ENCODE data around the gene LRRFIP1. TPM values are rescaled to one million over a fixed set of nuclear protein-coding genes. Genes with fewer than 3 reads are reported as not detected.

LRRFIP1 gene
- total RNA-seq, 1 donor from 2014 or later, result 91.5 TPM

DNA sequence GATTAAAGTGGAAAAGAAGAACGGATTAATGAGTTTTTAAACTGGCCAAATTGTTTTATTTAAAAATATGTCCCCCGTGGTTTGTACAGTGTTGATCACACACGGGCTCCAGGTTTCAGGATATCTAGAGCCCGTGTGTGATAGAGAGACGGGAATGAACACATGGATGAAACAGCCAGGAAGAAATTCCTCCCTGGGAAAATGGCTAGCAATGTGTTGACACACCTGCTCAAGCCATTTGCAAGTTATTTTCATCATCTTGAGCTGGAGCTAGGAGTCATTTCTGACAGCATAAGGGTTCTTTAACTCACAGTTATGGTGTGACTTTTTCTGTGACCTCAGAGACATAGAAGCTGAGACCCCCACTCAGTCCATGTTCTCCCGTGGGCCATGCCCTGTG lies 81.6 kb downstream of the LRRFIP1 start:
- H3K27me3 Mint-ChIP-seq (ENCODE audit: low read depth), result no peaks in the 10 kb centered on the region
- peaks cover 30% of the 10 kb centered on the region for H3K4me1 Mint-ChIP-seq (ENCODE audit: low read depth)
- H3K36me3 Mint-ChIP-seq (ENCODE audit: low read depth), result peaks cover 6% of the 10 kb centered on the region
- no peak for DNase-seq (ENCODE audit: low spot score)
- no peak overlapping the region for H3K4me3 Mint-ChIP-seq (ENCODE audit: unreplicated experiment)
- TF ChIP-seq, protein P1, sequence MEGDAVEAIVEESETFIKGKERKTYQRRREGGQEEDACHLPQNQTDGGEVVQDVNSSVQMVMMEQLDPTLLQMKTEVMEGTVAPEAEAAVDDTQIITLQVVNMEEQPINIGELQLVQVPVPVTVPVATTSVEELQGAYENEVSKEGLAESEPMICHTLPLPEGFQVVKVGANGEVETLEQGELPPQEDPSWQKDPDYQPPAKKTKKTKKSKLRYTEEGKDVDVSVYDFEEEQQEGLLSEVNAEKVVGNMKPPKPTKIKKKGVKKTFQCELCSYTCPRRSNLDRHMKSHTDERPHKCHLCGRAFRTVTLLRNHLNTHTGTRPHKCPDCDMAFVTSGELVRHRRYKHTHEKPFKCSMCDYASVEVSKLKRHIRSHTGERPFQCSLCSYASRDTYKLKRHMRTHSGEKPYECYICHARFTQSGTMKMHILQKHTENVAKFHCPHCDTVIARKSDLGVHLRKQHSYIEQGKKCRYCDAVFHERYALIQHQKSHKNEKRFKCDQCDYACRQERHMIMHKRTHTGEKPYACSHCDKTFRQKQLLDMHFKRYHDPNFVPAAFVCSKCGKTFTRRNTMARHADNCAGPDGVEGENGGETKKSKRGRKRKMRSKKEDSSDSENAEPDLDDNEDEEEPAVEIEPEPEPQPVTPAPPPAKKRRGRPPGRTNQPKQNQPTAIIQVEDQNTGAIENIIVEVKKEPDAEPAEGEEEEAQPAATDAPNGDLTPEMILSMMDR (IDR thresholded peaks at IDR 0.05), result no peak
- peak overlapping the region; percentile 4 for H3K27ac Mint-ChIP-seq (ENCODE audit: unreplicated experiment)
- H3K9me3 Mint-ChIP-seq (ENCODE audit: low read depth), result no peaks in the 10 kb centered on the region

DNA sequence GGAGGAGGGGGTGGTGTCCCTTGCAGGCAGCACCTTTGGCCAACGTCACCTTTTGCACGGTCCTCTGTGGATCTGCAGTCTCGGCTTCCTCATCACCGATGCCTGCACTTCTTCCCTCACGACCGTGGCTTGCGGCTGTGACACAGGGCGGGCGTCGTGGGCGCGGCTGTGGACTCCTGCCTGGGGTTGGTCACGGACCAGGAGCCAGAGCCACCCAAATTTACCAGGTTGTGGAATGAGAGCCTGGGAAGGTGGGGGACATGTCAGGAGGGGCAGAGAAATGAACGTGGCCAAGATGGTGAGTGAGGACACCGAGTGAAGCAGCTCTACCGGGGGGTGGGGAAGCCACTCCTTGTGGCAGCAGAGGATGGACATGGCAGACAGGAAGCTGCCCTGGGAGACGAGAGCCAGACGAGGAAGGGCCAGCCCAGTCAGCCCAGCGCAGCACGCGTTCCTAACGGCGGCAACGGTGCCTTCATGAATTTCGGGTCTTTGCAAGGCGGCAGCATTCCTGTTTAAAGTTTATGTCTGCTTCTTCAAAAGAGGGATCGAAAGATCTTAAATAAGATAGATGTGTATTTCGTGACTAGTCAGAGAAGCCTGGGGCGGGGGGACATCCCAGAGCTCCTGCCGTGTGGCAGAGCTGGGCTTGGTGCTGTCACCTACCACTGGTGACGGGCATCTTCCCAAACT lies 84.2 kb downstream of the LRRFIP1 start:
- H3K27ac Mint-ChIP-seq (ENCODE audit: unreplicated experiment), result no peak overlapping the region
- TF ChIP-seq, protein P1 (IDR thresholded peaks at IDR 0.05), result no peak
- H3K36me3 Mint-ChIP-seq (ENCODE audit: low read depth), result peaks cover 6% of the 10 kb centered on the region
- no peaks in the 10 kb centered on the region for H3K9me3 Mint-ChIP-seq (ENCODE audit: low read depth)
- no peak overlapping the region for H3K4me3 Mint-ChIP-seq (ENCODE audit: unreplicated experiment)
- H3K27me3 Mint-ChIP-seq (ENCODE audit: low read depth), result no peaks in the 10 kb centered on the region
- no peak for DNase-seq (ENCODE audit: low spot score)
- peaks cover 39% of the 10 kb centered on the region for H3K4me1 Mint-ChIP-seq (ENCODE audit: low read depth)

DNA sequence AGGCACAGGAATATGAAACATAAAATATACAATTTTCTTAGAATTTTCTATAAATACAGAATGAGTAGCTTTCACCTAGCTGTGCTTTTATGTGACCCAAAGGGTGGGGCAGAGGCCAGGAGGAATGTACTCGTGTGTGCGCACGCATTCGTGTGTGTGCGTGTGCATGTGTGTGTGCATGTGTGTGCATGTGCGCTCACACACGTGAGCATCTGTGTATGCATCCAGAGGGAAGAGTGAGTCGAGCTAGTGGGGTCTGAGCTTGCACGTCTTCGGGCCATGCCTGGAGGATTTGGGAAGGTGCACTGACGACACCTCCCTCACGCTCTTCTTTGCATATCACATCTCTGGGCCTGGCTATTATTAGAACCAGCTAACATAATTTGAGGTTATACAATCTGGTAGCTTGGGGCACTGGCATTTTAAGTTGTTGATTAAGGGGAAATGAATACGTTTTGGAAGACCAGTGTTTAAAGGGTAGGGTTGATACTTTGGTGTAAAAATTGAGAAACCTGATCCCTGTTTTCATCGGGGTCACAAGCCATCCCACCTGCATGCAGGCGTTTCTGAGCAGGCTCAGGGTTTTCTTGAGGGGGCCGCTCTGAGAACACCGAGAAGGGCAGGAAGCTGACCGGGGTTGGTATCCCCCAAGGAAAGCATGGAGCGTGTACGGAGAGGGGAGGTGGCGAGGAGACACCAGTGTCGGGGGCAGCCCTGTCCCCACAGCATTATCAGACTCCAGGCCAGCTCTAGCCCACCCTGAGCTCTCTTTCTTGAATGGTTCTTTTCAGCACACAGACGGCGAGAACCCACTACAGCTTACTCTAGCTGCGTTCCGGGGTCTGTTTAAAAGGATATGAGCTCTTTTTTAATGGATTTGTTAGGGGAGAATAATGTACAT lies 85.3 kb downstream of the LRRFIP1 start:
- Mint-ChIP-seq H3K4me3 (ENCODE audit: unreplicated experiment) (no peak overlapping the region), H3K9me3 (ENCODE audit: low read depth) (no peaks in the 10 kb centered on the region), H3K27me3 (ENCODE audit: low read depth) (no peaks in the 10 kb centered on the region), H3K36me3 (ENCODE audit: low read depth) (peaks cover 6% of the 10 kb centered on the region), H3K27ac (ENCODE audit: unreplicated experiment) (no peak overlapping the region), H3K4me1 (ENCODE audit: low read depth) (peaks cover 36% of the 10 kb centered on the region)
- TF ChIP-seq, protein P1 (IDR thresholded peaks at IDR 0.05), result no peak
- no peak for DNase-seq (ENCODE audit: low spot score)

DNA sequence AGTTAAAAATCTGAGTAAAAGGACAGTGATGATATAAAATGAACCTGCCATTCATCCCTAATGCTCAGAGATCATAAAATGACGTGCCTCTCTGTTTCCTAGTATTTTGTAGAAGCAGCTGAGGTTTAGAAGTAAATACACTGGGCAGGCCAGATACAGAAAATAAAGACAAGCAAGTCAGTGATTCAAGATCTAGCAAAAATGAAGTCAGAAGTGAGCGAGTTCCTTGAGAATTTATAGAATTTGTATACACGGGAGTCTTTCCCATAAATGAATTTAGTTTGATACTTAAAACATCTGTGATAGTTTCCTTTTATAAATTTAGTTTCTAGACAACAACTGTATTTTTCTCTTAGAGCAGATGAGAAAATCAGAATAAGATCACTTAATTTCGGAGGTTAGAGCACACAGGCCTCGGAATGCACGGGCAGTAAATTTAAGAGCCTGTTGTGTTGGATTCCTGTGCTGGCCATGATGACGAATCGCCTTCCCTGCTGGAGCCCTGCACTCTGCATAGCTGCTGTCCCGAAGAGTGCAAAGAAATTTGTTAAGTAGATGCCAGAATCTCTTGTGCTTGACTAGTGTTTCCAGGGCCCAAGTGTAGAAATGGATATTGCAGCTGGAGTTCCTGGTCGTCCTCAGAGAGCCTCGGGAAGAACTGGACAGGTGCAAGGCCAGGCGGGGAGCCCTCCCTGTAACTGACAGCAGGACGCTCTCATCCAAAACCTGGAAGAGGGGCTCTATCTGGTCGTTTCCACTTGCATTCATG lies 87.5 kb downstream of the LRRFIP1 start:
- DNase-seq (ENCODE audit: low spot score), result no peak
- peak overlapping the region; percentile 65 for H3K4me3 Mint-ChIP-seq (ENCODE audit: unreplicated experiment)
- TF ChIP-seq, protein P1 (IDR thresholded peaks at IDR 0.05), result no peak
- peaks cover 52% of the 10 kb centered on the region for H3K4me1 Mint-ChIP-seq (ENCODE audit: low read depth)
- peaks cover 10% of the 10 kb centered on the region for H3K36me3 Mint-ChIP-seq (ENCODE audit: low read depth)
- no peaks in the 10 kb centered on the region for H3K27me3 Mint-ChIP-seq (ENCODE audit: low read depth)
- peak overlapping the region; percentile 91 for H3K27ac Mint-ChIP-seq (ENCODE audit: unreplicated experiment)
- H3K9me3 Mint-ChIP-seq (ENCODE audit: low read depth), result no peaks in the 10 kb centered on the region

DNA sequence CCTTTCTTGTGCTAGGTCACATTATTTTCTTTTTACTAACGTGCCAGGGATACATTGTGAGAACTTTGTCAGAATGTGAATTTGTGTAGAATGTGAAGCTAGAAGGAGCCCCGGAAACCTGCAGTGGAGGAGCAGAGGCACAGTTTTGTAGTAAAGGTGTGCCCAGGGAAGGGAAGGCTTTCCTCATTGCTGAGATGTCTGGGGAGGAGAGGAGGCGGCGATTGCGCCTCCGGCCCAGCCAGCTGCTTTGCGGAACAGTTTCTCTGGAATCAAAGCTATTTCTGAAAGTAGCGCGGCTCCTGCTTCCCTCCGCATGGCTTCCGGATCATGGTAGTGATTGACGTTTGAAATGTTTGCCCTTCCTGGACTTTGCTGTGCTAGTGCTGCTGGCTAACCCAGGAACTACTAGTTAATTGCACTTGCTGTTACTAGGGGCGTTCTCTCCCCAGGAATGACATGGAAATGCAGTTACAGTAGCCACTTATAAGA lies 88.1 kb downstream of the LRRFIP1 start:
- H3K9me3 Mint-ChIP-seq (ENCODE audit: low read depth), result no peaks in the 10 kb centered on the region
- peak overlapping the region; percentile 65 for H3K4me3 Mint-ChIP-seq (ENCODE audit: unreplicated experiment)
- peak overlapping the region; percentile 91 for H3K27ac Mint-ChIP-seq (ENCODE audit: unreplicated experiment)
- no peak for DNase-seq (ENCODE audit: low spot score)
- H3K4me1 Mint-ChIP-seq (ENCODE audit: low read depth), result peaks cover 53% of the 10 kb centered on the region
- H3K27me3 Mint-ChIP-seq (ENCODE audit: low read depth), result no peaks in the 10 kb centered on the region
- H3K36me3 Mint-ChIP-seq (ENCODE audit: low read depth), result peaks cover 10% of the 10 kb centered on the region
- TF ChIP-seq, protein P1 (IDR thresholded peaks at IDR 0.05), result no peak
